K562 (cell line): ENCODE measurements around the gene C1QTNF5. TPM values are rescaled to one million over a fixed set of nuclear protein-coding genes. Genes with fewer than 3 reads are reported as not detected.

Experiments used
- ATAC-seq: fragments of 200-7000 bp; cut with Tn5 transposase; 3 replicates; pipeline ENCODE4 v1.9.1; 2020; ENCODE audit warnings: moderate library complexity
- BruUV-seq: library from RNA; stranded (reverse); fragments of 400-500 nt; replicated peaks from 2 replicates; lab custom pipeline; 2021; lab: Mats Ljungman, UMichigan
- CTCF ChIA-PET: fragments of 300-600 bp; formaldehyde crosslinking; extraction: SDS; loops from one replicate; lab custom pipeline; 2021; ENCODE audit warnings: low intra/inter-chr PET ratio; lab: Yijun Ruan, JAX
- POLR2A ChIA-PET: fragments of 300-600, 350-650 bp; sonication (Branson Sonifier 250); formaldehyde crosslinking; extraction: SDS; loops from one replicate; lab custom pipeline; 2021; ENCODE audit warnings: antibody characterized with exemption, inconsistent platforms; lab: Yijun Ruan, JAX
- DNase-seq, 4 experiments: peaks; one replicate each; pipeline versions ENCODE4 v3.0.0 to v3.0.0-alpha.2; 2011 to 2018; ENCODE audit warnings: low spot score in 3 of 4, mixed read lengths in 3 of 4; ENCODE audit errors: extremely low read depth in 1 of 4
- FAIRE-seq: peaks from 2 replicates; lab custom pipeline; 2011; peaks lifted over from hg19 to GRCh38; lab: Jason Lieb, UNC
- H2AFZ ChIP-seq: 2 replicates; pipeline ENCODE4 v1.6.0; 2011; ENCODE audit warnings: low read depth, low read length, control low read depth, inconsistent platforms
- H3K27ac ChIP-seq: fragments of 200-600 bp; 3 replicates; pipeline ENCODE4 v1.8.0; 2011; ENCODE audit warnings: low read depth, mild to moderate bottlenecking, control low read depth, inconsistent platforms, low read length, moderate library complexity, mixed read lengths; ENCODE audit errors: extremely low read depth
- H3K27me3 ChIP-seq, 2 experiments: fragments of 300-600 bp in 1 of 2; 2 replicates in 1 of 2; 3 replicates in 1 of 2; pipeline versions ENCODE4 v1.6.0 to v1.8.0; 2011; ENCODE audit warnings: inconsistent platforms in 2 of 2, low read length in 2 of 2, mild to moderate bottlenecking in 1 of 2, mixed read lengths in 1 of 2, moderate library complexity in 1 of 2; ENCODE audit not compliant: control insufficient read depth in 2 of 2, insufficient read depth in 2 of 2
- H3K36me3 ChIP-seq: fragments of 300-600 bp; 3 replicates; pipeline ENCODE4 v1.8.0; 2011; ENCODE audit warnings: mild to moderate bottlenecking, low read length, inconsistent platforms; ENCODE audit not compliant: control insufficient read depth, insufficient read depth
- H3K4me1 ChIP-seq, 2 experiments: fragments of 200-600 bp in 1 of 2; replicated peaks in 1 of 2; 2 replicates in 1 of 2; 3 replicates in 1 of 2; pipeline versions ENCODE4 v1.5.1 to v1.8.0; 2011; ENCODE audit warnings: inconsistent platforms in 2 of 2, low read length in 2 of 2, mild to moderate bottlenecking in 1 of 2, mixed read lengths in 1 of 2, moderate library complexity in 1 of 2; ENCODE audit not compliant: control insufficient read depth in 2 of 2, insufficient read depth in 2 of 2
- H3K4me2 ChIP-seq: 2 replicates; pipeline ENCODE4 v1.6.1; 2011; ENCODE audit warnings: low read length, control low read depth, inconsistent platforms, mixed read lengths; ENCODE audit not compliant: insufficient read depth
- H3K4me3 ChIP-seq: fragments of 200-600 bp; sonication (generic), shearing (Covaris generic); 2 replicates; pipeline ENCODE4 v1.5.1; 2016; ENCODE audit warnings: control low read depth, inconsistent platforms
- H3K79me2 ChIP-seq: fragments of 200-600 bp; 3 replicates; pipeline ENCODE4 v1.8.0; 2011; ENCODE audit warnings: low read length, inconsistent platforms; ENCODE audit not compliant: control insufficient read depth, insufficient read depth
- H3K9ac ChIP-seq, 2 experiments: 2 replicates each; pipeline versions ENCODE4 v1.6.0 to v1.6.1; 2011; ENCODE audit warnings: low read depth in 2 of 2, low read length in 2 of 2, control low read depth in 1 of 2, inconsistent platforms in 1 of 2, mild to moderate bottlenecking in 1 of 2, mixed read lengths in 1 of 2; ENCODE audit not compliant: insufficient read depth in 1 of 2
- H3K9me1 ChIP-seq: one replicate; pipeline ENCODE4 v1.6.0; 2011; ENCODE audit warnings: inconsistent platforms, mild to moderate bottlenecking, low read length, moderate library complexity; ENCODE audit not compliant: control insufficient read depth, insufficient read depth
- H3K9me3 ChIP-seq: replicated peaks from 2 replicates; pipeline ENCODE4 v1.5.1; 2011; ENCODE audit warnings: low read depth, low read length, inconsistent platforms; ENCODE audit not compliant: control insufficient read depth, insufficient read depth
- H4K20me1 ChIP-seq: replicated peaks from 2 replicates; pipeline ENCODE4 v1.6.1; 2011; ENCODE audit warnings: low read length, inconsistent platforms, mixed read lengths; ENCODE audit not compliant: control insufficient read depth, insufficient read depth
- DMBX1 ChIP-seq: fragments of 250-450 bp; sonication (Bioruptor Pico); IDR thresholded peaks from 2 replicates; pipeline ENCODE4 v1.8.0; 2022; ENCODE audit warnings: inconsistent platforms, mild to moderate bottlenecking, moderate library complexity, borderline replicate concordance
- DNMT1 ChIP-seq: fragments of 450-650 bp; IDR thresholded peaks from 2 replicates; pipeline ENCODE4 v1.6.1; 2016; ENCODE audit warnings: antibody characterized with exemption, mild to moderate bottlenecking
- EP400 ChIP-seq: fragments of 450-650 bp; IDR thresholded peaks from 2 replicates; pipeline ENCODE4 v1.6.1; 2017; ENCODE audit warnings: antibody characterized with exemption, mild to moderate bottlenecking, moderate library complexity
- GTF2F1 ChIP-seq: IDR thresholded peaks from 2 replicates; pipeline ENCODE4 v1.6.1; 2011; ENCODE audit warnings: low read depth, low read length, improper control_type of control experiment
- HLTF ChIP-seq: fragments of 450-650 bp; IDR thresholded peaks from 2 replicates; pipeline ENCODE4 v1.6.1; 2016
- JUNB ChIP-seq: fragments of 450-650 bp; formaldehyde crosslinking; conservative IDR thresholded peaks from 2 replicates; pipeline ENCODE4 v1.4.0; 2020; ENCODE audit warnings: mild to moderate bottlenecking
- POU5F1 ChIP-seq: fragments of 150-350 bp; IDR thresholded peaks from 2 replicates; pipeline ENCODE4 v1.6.1; 2014; ENCODE audit warnings: borderline replicate concordance, low read length, low read depth, mild to moderate bottlenecking; ENCODE audit not compliant: partially characterized antibody
- RBM17 ChIP-seq: fragments of 200-400 bp; formaldehyde crosslinking; IDR thresholded peaks from 2 replicates; pipeline ENCODE4 v1.6.1; 2017; ENCODE audit warnings: low read depth, mild to moderate bottlenecking, low read length, borderline replicate concordance
- SMC3 ChIP-seq: conservative IDR thresholded peaks from 2 replicates; pipeline ENCODE4 v1.6.1; 2011; ENCODE audit warnings: low read depth, low read length, improper control_type of control experiment; ENCODE audit not compliant: insufficient read depth
- ZBTB2 ChIP-seq: fragments of 450-650 bp; IDR thresholded peaks from 2 replicates; pipeline ENCODE4 v1.6.1; 2016; ENCODE audit warnings: antibody characterized with exemption
- ZNF239 ChIP-seq: fragments of 250-450 bp; sonication (Bioruptor Pico); IDR thresholded peaks from 2 replicates; pipeline ENCODE4 v1.4.0; 2020; ENCODE audit warnings: mild to moderate bottlenecking
- WGBS: fragments of 100-300 bp; shearing (Covaris generic); methylation state at CpG from one replicate; pipeline ENCODE4 v1.1.6; 2016; ENCODE audit warnings: low coverage, mixed read lengths; ENCODE audit not compliant: insufficient coverage; ENCODE audit errors: missing lambda C conversion rate; 5-methylcytosine and 5-hydroxymethylcytosine counted together
- in situ Hi-C: fragments of 300-500 bp; cut with MboI; formaldehyde crosslinking; loops from 4 replicates; pipeline ENCODE4 v1.15.0; 2018; ENCODE audit warnings: inconsistent platforms, mixed read lengths
- intact Hi-C: fragments of 100-400 bp; cut with micrococcal nuclease; formaldehyde crosslinking; loops from 2 replicates; pipeline ENCODE4 v1.14.2; 2022
- polyA plus RNA-seq, 8 experiments: library from polyadenylated mRNA; depleted of rRNA in 4 of 8; stranded (reverse) in 5 of 8; unstranded in 3 of 8; fragments of >200 nt; fragmentation: Nextera tagmentation in 2 of 8; fragmentation: Illumina TruSeq in 1 of 8; extraction: Ambion mirVana in 2 of 8; extraction: Trizol in 1 of 8; gene quantifications; 2 replicates each; pipeline versions ENCODE4 v1.2.1 to v1.2.3, GENCODE V29; 2011 to 2014; ENCODE audit warnings: inconsistent platforms in 1 of 8, missing spikeins in 1 of 8
- total RNA-seq, 7 experiments: library from RNA; depleted of rRNA in 6 of 7; stranded (reverse); fragments of >200 nt in 6 of 7; fragmentation: Illumina TruSeq in 2 of 7; extraction: Trizol in 2 of 7; gene quantifications; 2 replicates each; pipeline versions ENCODE4 v1.2.1 to v1.2.3, GENCODE V29; 2011 to 2021; ENCODE audit warnings: low replicate concordance in 1 of 7
- TF ChIP-seq, protein P1 (sequence below): IDR thresholded peaks from 2 replicates; pipeline ENCODE4 v1.6.1; 2012; ENCODE audit warnings: low read depth, low read length, improper control_type of control experiment, borderline replicate concordance
- TF ChIP-seq, protein P2 (sequence below): sonication (generic); formaldehyde crosslinking; IDR thresholded peaks from 2 replicates; pipeline ENCODE4 v1.8.0; 2023; ENCODE audit warnings: missing genetic modification reagents, mild to moderate bottlenecking, borderline replicate concordance

The C1QTNF5 gene
- total and polyA plus RNA-seq, 9 of the 15 experiments (the other 6 are each of a cell fraction or from before 2014, with no cell fraction given) = 0.07 to 0.76 (median 0.24) TPM; not detected in 1

DNA sequence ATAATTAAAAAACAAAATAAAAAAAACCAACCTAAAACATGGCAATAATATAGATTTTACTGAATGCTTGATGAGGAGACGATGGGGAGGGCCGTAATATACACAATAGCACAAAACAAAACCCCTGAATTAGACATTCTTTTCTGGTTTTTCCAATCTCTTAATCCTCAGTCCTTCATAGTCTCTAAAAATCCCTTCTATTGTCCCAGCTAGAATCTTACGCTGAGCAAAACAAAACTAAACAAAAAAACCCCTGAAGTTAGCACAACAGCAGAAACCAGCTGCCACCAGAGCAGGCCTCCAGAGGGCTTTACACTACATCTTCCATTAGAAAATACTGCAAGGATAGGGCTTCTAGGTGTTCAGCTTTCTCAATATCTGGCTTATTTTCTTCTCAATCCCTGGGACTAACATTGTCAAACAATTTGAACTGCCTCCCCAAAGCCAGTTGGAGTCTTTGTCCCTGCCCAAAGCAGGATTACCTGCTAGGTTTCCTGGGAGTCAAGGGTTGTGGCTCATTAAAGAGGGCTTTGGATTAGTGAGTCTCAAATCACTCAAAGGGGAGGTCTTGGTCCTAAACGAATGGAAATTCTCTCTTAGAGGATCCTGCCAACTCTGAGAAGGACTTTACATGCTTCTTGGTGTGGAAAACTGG, 8.4 kb downstream of the C1QTNF5 start:
- H3K4me3 ChIP-seq = no peak overlapping the region
- H3K27ac ChIP-seq = no peak overlapping the region
- H3K79me2 ChIP-seq = peaks cover 25% of the 10 kb centered on the region
- no peaks in the 10 kb centered on the region for H3K9me3 ChIP-seq
- ATAC-seq = no peak
- intact Hi-C loops = no loop called here
- no peak overlapping the region for H3K9ac ChIP-seq
- peaks cover 17% of the 10 kb centered on the region; the same call in 1 of the 3 replicates for H3K36me3 ChIP-seq
- no peaks in the 10 kb centered on the region for H4K20me1 ChIP-seq
- H3K4me1 ChIP-seq = peaks cover 0 to 24% of the 10 kb centered on the region in 2 experiments; a peak in 3 of 5 replicates
- no peaks in the 10 kb centered on the region for H3K27me3 ChIP-seq
- H3K4me2 ChIP-seq = no peak overlapping the region
- H3K9me1 ChIP-seq = no peaks in the 10 kb centered on the region
- no peak for FAIRE-seq
- in situ Hi-C loops = no loop called here
- CTCF ChIA-PET = no interaction called here
- POLR2A ChIA-PET = interaction anchor here (0.6 to 1.5 kb wide), 4 partner anchors 17 to 263 kb away, joined by 3 to 6 read pairs (median 4); no protein-coding TSS in a partner anchor
- H2AFZ ChIP-seq = peak overlapping the region; percentile 82
- no peak for DNase-seq
- 64% methylated on average over 4 of the region's 4 CpGs for WGBS
- BruUV-seq = no TSS peak
- no peak for TF ChIP-seq RBM17
- TF ChIP-seq, protein P1, sequence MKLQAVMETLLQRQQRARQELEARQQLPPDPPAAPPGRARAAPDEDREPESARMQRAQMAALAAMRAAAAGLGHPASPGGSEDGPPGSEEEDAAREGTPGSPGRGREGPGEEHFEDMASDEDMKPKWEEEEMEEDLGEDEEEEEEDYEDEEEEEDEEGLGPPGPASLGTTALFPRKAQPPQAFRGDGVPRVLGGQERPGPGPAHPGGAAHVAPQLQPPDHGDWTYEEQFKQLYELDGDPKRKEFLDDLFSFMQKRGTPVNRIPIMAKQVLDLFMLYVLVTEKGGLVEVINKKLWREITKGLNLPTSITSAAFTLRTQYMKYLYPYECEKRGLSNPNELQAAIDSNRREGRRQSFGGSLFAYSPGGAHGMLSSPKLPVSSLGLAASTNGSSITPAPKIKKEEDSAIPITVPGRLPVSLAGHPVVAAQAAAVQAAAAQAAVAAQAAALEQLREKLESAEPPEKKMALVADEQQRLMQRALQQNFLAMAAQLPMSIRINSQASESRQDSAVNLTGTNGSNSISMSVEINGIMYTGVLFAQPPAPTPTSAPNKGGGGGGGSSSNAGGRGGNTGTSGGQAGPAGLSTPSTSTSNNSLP = no peak
- no peak for TF ChIP-seq GTF2F1
- TF ChIP-seq JUNB (CRISPR knock-in tag) = no peak
- TF ChIP-seq ZBTB2 = no peak
- no peak for TF ChIP-seq HLTF
- TF ChIP-seq ZNF239 (CRISPR knock-in tag) = no peak
- TF ChIP-seq EP400 = no peak
- TF ChIP-seq, protein P2, sequence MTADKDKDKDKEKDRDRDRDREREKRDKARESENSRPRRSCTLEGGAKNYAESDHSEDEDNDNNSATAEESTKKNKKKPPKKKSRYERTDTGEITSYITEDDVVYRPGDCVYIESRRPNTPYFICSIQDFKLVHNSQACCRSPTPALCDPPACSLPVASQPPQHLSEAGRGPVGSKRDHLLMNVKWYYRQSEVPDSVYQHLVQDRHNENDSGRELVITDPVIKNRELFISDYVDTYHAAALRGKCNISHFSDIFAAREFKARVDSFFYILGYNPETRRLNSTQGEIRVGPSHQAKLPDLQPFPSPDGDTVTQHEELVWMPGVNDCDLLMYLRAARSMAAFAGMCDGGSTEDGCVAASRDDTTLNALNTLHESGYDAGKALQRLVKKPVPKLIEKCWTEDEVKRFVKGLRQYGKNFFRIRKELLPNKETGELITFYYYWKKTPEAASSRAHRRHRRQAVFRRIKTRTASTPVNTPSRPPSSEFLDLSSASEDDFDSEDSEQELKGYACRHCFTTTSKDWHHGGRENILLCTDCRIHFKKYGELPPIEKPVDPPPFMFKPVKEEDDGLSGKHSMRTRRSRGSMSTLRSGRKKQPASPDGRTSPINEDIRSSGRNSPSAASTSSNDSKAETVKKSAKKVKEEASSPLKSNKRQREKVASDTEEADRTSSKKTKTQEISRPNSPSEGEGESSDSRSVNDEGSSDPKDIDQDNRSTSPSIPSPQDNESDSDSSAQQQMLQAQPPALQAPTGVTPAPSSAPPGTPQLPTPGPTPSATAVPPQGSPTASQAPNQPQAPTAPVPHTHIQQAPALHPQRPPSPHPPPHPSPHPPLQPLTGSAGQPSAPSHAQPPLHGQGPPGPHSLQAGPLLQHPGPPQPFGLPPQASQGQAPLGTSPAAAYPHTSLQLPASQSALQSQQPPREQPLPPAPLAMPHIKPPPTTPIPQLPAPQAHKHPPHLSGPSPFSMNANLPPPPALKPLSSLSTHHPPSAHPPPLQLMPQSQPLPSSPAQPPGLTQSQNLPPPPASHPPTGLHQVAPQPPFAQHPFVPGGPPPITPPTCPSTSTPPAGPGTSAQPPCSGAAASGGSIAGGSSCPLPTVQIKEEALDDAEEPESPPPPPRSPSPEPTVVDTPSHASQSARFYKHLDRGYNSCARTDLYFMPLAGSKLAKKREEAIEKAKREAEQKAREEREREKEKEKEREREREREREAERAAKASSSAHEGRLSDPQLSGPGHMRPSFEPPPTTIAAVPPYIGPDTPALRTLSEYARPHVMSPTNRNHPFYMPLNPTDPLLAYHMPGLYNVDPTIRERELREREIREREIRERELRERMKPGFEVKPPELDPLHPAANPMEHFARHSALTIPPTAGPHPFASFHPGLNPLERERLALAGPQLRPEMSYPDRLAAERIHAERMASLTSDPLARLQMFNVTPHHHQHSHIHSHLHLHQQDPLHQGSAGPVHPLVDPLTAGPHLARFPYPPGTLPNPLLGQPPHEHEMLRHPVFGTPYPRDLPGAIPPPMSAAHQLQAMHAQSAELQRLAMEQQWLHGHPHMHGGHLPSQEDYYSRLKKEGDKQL = no peak
- TF ChIP-seq DMBX1 (CRISPR knock-in tag) = no peak
- no peak for TF ChIP-seq POU5F1
- TF ChIP-seq SMC3 = no peak
- TF ChIP-seq DNMT1 = no peak
